OCI-LY7 (cell line): ENCODE results near the gene ROBO3. TPM values are rescaled to one million over a fixed set of nuclear protein-coding genes. Genes with fewer than 3 reads are reported as not detected.

ENCODE experiments used
- Bru-seq: library from RNA; stranded (reverse); fragments of 400-500 nt; gene quantifications from one replicate; lab custom pipeline; 2021; lab: Mats Ljungman, UMichigan
- BruChase-seq, 2 experiments: library from RNA; stranded (reverse); fragments of 400-500 nt; gene quantifications; one replicate each; lab custom pipeline; 2021; lab: Mats Ljungman, UMichigan
- BruUV-seq: library from RNA; stranded (reverse); fragments of 400-500 nt; replicated peaks from 2 replicates; lab custom pipeline; 2021; lab: Mats Ljungman, UMichigan
- CTCF ChIA-PET: fragments of 300-600 bp; sonication (Branson Sonifier 250); formaldehyde crosslinking; loops from one replicate; lab custom pipeline; 2022; ENCODE audit warnings: antibody characterized with exemption; ENCODE audit not compliant: unreplicated experiment; lab: Charles Lee
- POLR2A ChIA-PET: fragments of 300-600 bp; sonication (Branson Sonifier 250); formaldehyde crosslinking; loops from one replicate; lab custom pipeline; 2022; ENCODE audit warnings: antibody characterized with exemption; lab: Charles Lee
- DNase-seq: peaks from one replicate; pipeline ENCODE4 v3.0.0-alpha.2; 2015; ENCODE audit warnings: low spot score
- H2AFZ ChIP-seq: fragments of 200-600 bp; sonication (generic), shearing (Covaris generic); 2 replicates; pipeline ENCODE4 v1.6.1; 2014; ENCODE audit warnings: mild to moderate bottlenecking, antibody characterized with exemption, low read length, moderate library complexity
- H3K27ac ChIP-seq: fragments of 200-600 bp; sonication (generic); 2 replicates; pipeline ENCODE4 v1.5.1; 2014; ENCODE audit warnings: mixed run types, low read depth, mild to moderate bottlenecking, moderate library complexity, low read length, inconsistent platforms; ENCODE audit not compliant: poor library complexity, severe bottlenecking
- H3K36me3 ChIP-seq: fragments of 200-600 bp; sonication (generic); 2 replicates; pipeline ENCODE4 v1.6.1; 2014; ENCODE audit warnings: mild to moderate bottlenecking, antibody characterized with exemption, low read length, moderate library complexity, mixed read lengths; ENCODE audit not compliant: insufficient read depth
- H3K4me1 ChIP-seq: fragments of 200-600 bp; sonication (generic); 2 replicates; pipeline ENCODE4 v1.5.1; 2014; ENCODE audit warnings: mild to moderate bottlenecking, low read length; ENCODE audit not compliant: insufficient read depth, poor library complexity, severe bottlenecking
- H3K4me2 ChIP-seq: fragments of 200-600 bp; sonication (generic); 2 replicates; pipeline ENCODE4 v1.6.1; 2014; ENCODE audit warnings: mild to moderate bottlenecking, low read length
- H3K4me3 ChIP-seq: fragments of 200-600 bp; sonication (generic); 2 replicates; pipeline ENCODE4 v1.5.1; 2014; ENCODE audit warnings: mild to moderate bottlenecking, low read depth, low read length; ENCODE audit not compliant: poor library complexity, severe bottlenecking
- H3K79me2 ChIP-seq: fragments of 200-600 bp; sonication (generic); 2 replicates; pipeline ENCODE4 v1.6.1; 2016; ENCODE audit warnings: low read depth, mild to moderate bottlenecking, low read length, moderate library complexity, mixed read lengths; ENCODE audit not compliant: insufficient read depth
- H3K9me2 ChIP-seq: fragments of 200-600 bp; sonication (generic); 2 replicates; pipeline ENCODE4 v1.6.1; 2016; ENCODE audit warnings: mild to moderate bottlenecking, low read length, mixed read lengths; ENCODE audit not compliant: insufficient read depth
- H3K9me3 ChIP-seq: fragments of 200-600 bp; sonication (generic); 2 replicates; pipeline ENCODE4 v1.6.1; 2014; ENCODE audit warnings: mild to moderate bottlenecking, mixed run types, low read length, mixed read lengths
- H4K20me1 ChIP-seq: fragments of 200-600 bp; sonication (generic); 2 replicates; pipeline ENCODE4 v1.6.1; 2014; ENCODE audit warnings: mild to moderate bottlenecking, antibody characterized with exemption, low read length, moderate library complexity, mixed read lengths; ENCODE audit not compliant: insufficient read depth
- EZH2phosphoT487 ChIP-seq: fragments of 200-600 bp; sonication (generic); IDR thresholded peaks from 2 replicates; pipeline ENCODE4 v1.6.1; 2018; ENCODE audit warnings: low read depth, borderline replicate concordance, mild to moderate bottlenecking, mixed run types, antibody characterized with exemption, low read length, moderate library complexity, mixed read lengths
- intact Hi-C: fragments of 100-400 bp; cut with micrococcal nuclease; formaldehyde crosslinking; loops from one replicate; pipeline ENCODE4 v1.10.0; 2022; ENCODE audit not compliant: unreplicated experiment
- long read RNA-seq: library from polyadenylated mRNA; stranded (forward); transcript quantifications from one replicate; pipeline ENCODE4 v2.0.0, GENCODE V29; 2022
- total RNA-seq, 2 experiments: library from RNA; depleted of rRNA in 1 of 2; stranded (reverse); fragments of >200 nt in 1 of 2; shearing (Covaris generic) in 1 of 2; gene quantifications; 2 replicates each; pipeline ENCODE4 v1.2.3, GENCODE V29; 2014 to 2022
- TF ChIP-seq, protein P1 (sequence below): fragments of 200-600 bp; sonication (generic); conservative IDR thresholded peaks from 2 replicates; pipeline ENCODE4 v1.5.1; 2014; ENCODE audit warnings: mild to moderate bottlenecking, antibody characterized with exemption, low read length, moderate library complexity, mixed read lengths

Gene ROBO3, protein sequence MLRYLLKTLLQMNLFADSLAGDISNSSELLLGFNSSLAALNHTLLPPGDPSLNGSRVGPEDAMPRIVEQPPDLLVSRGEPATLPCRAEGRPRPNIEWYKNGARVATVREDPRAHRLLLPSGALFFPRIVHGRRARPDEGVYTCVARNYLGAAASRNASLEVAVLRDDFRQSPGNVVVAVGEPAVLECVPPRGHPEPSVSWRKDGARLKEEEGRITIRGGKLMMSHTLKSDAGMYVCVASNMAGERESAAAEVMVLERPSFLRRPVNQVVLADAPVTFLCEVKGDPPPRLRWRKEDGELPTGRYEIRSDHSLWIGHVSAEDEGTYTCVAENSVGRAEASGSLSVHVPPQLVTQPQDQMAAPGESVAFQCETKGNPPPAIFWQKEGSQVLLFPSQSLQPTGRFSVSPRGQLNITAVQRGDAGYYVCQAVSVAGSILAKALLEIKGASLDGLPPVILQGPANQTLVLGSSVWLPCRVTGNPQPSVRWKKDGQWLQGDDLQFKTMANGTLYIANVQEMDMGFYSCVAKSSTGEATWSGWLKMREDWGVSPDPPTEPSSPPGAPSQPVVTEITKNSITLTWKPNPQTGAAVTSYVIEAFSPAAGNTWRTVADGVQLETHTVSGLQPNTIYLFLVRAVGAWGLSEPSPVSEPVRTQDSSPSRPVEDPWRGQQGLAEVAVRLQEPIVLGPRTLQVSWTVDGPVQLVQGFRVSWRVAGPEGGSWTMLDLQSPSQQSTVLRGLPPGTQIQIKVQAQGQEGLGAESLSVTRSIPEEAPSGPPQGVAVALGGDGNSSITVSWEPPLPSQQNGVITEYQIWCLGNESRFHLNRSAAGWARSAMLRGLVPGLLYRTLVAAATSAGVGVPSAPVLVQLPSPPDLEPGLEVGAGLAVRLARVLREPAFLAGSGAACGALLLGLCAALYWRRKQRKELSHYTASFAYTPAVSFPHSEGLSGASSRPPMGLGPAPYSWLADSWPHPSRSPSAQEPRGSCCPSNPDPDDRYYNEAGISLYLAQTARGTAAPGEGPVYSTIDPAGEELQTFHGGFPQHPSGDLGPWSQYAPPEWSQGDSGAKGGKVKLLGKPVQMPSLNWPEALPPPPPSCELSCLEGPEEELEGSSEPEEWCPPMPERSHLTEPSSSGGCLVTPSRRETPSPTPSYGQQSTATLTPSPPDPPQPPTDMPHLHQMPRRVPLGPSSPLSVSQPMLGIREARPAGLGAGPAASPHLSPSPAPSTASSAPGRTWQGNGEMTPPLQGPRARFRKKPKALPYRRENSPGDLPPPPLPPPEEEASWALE (N-terminal part only)
- total RNA-seq (2014; rRNA removed; shearing (Covaris generic)) (0.19 and 0.28 TPM in 2 replicates), total RNA-seq (2022) (not detected in 2 replicates), Bru-seq, nascent RNA (not detected), BruChase-seq, experiment 1, labeled RNA remaining after a 6-hour chase (not detected), BruChase-seq, experiment 2, labeled RNA remaining after a 2-hour chase (not detected)
- long read RNA-seq, result 0 reads

DNA sequence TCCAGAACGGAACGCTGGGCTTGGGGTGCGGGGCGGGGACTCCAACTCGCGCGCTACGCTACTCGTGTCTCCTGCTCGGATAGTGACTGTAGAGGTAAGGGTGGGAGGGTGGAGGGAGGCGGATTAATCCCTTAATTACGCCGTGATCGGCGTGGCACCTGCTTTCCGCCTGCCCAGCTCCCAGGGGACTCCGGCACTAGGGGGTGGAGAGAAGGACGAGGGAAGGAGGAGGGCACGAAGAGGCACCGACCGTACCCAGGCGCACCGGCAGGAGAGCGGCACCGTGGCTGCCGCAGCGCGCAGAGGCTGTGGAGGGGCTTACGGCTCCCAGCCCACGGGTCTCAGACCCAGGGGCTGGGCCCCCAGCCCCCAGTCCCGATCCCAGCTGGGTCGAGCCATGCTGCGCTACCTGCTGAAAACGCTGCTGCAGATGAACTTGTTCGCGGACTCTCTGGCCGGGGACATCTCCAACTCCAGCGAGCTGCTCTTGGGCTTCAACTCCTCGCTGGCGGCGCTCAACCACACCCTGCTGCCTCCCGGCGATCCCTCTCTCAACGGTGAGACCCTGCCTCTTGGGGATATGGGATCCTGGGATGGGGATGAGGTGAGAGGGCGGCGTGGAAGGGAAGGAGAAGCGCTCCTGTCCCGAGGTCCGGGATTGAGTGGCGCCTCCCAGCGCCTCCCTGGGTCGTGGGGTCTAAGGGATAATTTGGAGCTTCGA is at the start of gene ROBO3:
Gene ROBO3, plus strand, starts transcription at position 252 of the 721 bp plus-strand sequence. Its CDS starts 146 bp downstream, at position 398.
- H3K4me2 ChIP-seq, result no peak within 1 kb of the TSS

DNA sequence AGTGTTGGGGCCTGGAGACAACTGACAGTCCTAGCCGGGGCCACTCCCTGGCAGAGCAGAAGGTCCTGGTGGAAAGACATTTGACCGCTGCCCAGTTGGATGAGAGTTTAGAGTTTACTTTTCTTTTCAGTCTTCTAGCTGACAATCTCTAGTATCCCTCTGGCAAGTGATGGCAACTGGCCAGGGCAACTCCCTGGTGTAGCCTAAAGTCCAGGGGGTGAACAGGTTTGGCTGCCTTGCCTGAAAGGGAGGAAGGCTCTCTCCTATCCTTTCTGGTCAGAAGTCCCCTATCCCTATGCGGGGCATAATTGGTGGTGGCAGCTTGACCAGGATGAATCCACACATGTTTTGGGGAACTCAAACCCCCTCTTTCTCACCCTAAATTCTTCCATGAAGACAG is 48.2 kb upstream of the ROBO3 start:
- intact Hi-C loops, result no loop called here
- TF ChIP-seq EZH2phosphoT487, result no peak
- TF ChIP-seq, protein P1, sequence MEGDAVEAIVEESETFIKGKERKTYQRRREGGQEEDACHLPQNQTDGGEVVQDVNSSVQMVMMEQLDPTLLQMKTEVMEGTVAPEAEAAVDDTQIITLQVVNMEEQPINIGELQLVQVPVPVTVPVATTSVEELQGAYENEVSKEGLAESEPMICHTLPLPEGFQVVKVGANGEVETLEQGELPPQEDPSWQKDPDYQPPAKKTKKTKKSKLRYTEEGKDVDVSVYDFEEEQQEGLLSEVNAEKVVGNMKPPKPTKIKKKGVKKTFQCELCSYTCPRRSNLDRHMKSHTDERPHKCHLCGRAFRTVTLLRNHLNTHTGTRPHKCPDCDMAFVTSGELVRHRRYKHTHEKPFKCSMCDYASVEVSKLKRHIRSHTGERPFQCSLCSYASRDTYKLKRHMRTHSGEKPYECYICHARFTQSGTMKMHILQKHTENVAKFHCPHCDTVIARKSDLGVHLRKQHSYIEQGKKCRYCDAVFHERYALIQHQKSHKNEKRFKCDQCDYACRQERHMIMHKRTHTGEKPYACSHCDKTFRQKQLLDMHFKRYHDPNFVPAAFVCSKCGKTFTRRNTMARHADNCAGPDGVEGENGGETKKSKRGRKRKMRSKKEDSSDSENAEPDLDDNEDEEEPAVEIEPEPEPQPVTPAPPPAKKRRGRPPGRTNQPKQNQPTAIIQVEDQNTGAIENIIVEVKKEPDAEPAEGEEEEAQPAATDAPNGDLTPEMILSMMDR, result no peak
- Histone ChIP-seq H2AFZ (no peak overlapping the region), H3K4me1 (no peaks in the 10 kb centered on the region), H3K27ac (no peak overlapping the region), H3K79me2 (no peaks in the 10 kb centered on the region), H3K36me3 (no peaks in the 10 kb centered on the region), H3K9me3 (no peaks in the 10 kb centered on the region), H3K4me3 (no peak overlapping the region), H3K4me2 (no peak overlapping the region), H3K9me2 (no peaks in the 10 kb centered on the region), H4K20me1 (no peaks in the 10 kb centered on the region)
- BruUV-seq, result no TSS peak
- no peak for DNase-seq
- POLR2A ChIA-PET, result no interaction called here
- CTCF ChIA-PET, result no interaction called here

More for the DNA sequence above, at the start of gene ROBO3:
- BruUV-seq, result no TSS peak
- no peak within 1 kb of the TSS for H3K27ac ChIP-seq
- no peaks in the 10 kb centered on the region for H3K9me3 ChIP-seq
- no peak for DNase-seq
- ChIA-PET POLR2A (no interaction called here), CTCF (no interaction called here)
- intact Hi-C loops, result no loop called here
- H3K4me1 ChIP-seq, result no peaks in the 10 kb centered on the region
- no peaks in the 10 kb centered on the region for H3K79me2 ChIP-seq
- TF ChIP-seq, protein P1, result no peak
- no peak for TF ChIP-seq EZH2phosphoT487
- H3K4me3 ChIP-seq, result no peak within 1 kb of the TSS
- no peak within 1 kb of the TSS for H2AFZ ChIP-seq
- no peaks in the 10 kb centered on the region for H3K9me2 ChIP-seq
- no peaks in the 10 kb centered on the region for H4K20me1 ChIP-seq
- no peaks in the 10 kb centered on the region for H3K36me3 ChIP-seq
